SK-N-SH (cell line): ENCODE results near the gene TIMM17A. TPM values are rescaled to one million over a fixed set of nuclear protein-coding genes. Genes with fewer than 3 reads are reported as not detected.

Experiments used
- CTCF ChIA-PET: fragments of 300-600, 350-600 bp; formaldehyde crosslinking; extraction: SDS; loops from one replicate; lab custom pipeline; 2021; lab: Yijun Ruan, JAX
- POLR2A ChIA-PET: fragments of 350-600 bp; sonication (Branson Sonifier 250); formaldehyde crosslinking; extraction: SDS; loops from one replicate; lab custom pipeline; 2020; ENCODE audit warnings: antibody characterized with exemption, inconsistent platforms; lab: Yijun Ruan, JAX
- DNase-seq: peaks from one replicate; pipeline ENCODE4 v3.0.0; 2012
- H2AFZ ChIP-seq: fragments of 200-600 bp; sonication (generic); 2 replicates; pipeline ENCODE4 v1.8.1; 2016; ENCODE audit warnings: antibody characterized with exemption, mild to moderate bottlenecking, low read depth
- H3F3A ChIP-seq: fragments of 200-600 bp; sonication (generic); replicated peaks from 2 replicates; pipeline ENCODE3; 2016; ENCODE audit warnings: antibody characterized with exemption, mild to moderate bottlenecking; ENCODE audit not compliant: insufficient read depth
- H3K27ac ChIP-seq, 2 experiments: fragments of 200-500 bp in 1 of 2; fragments of 200-600 bp in 1 of 2; sonication (Bioruptor generic) in 1 of 2; sonication (generic), shearing (Covaris generic) in 1 of 2; 2 replicates each; pipeline versions ENCODE4 v1.5.1 to v1.6.1; 2014 to 2016; ENCODE audit warnings: low read depth in 2 of 2, inconsistent platforms in 1 of 2, low read length in 1 of 2, mild to moderate bottlenecking in 1 of 2, mixed read lengths in 1 of 2
- H3K27me3 ChIP-seq: fragments of 200-600 bp; sonication (generic), shearing (Covaris generic); 2 replicates; pipeline ENCODE4 v1.6.1; 2016; ENCODE audit warnings: mixed run types; ENCODE audit not compliant: insufficient read depth
- H3K36me3 ChIP-seq, 2 experiments: fragments of 200-500 bp in 1 of 2; fragments of 200-600 bp in 1 of 2; sonication (Bioruptor generic) in 1 of 2; sonication (generic) in 1 of 2; replicated peaks in 1 of 2; 2 replicates each; pipeline versions ENCODE3 to v1.5.1; 2014 to 2016; ENCODE audit warnings: low read length in 1 of 2, mild to moderate bottlenecking in 1 of 2; ENCODE audit not compliant: insufficient read depth in 2 of 2, control insufficient read depth in 1 of 2
- H3K4me1 ChIP-seq, 2 experiments: fragments of 200-500 bp in 1 of 2; fragments of 200-600 bp in 1 of 2; sonication (Bioruptor generic) in 1 of 2; sonication (generic), shearing (Covaris generic) in 1 of 2; 2 replicates each; pipeline versions ENCODE4 v1.5.1 to v1.6.1; 2014 to 2016; ENCODE audit warnings: low read depth in 1 of 2, low read length in 1 of 2, mixed run types in 1 of 2; ENCODE audit not compliant: insufficient read depth in 2 of 2, control insufficient read depth in 1 of 2
- H3K4me2 ChIP-seq: fragments of 200-600 bp; sonication (generic), shearing (Covaris generic); 2 replicates; pipeline ENCODE4 v1.6.1; 2017; ENCODE audit warnings: mixed run types
- H3K4me3 ChIP-seq, 2 experiments: fragments of 200-500 bp in 1 of 2; fragments of 200-600 bp in 1 of 2; sonication (Bioruptor generic) in 1 of 2; sonication (generic), shearing (Covaris generic) in 1 of 2; 2 replicates each; pipeline versions ENCODE4 v1.5.1 to v1.8.1; 2014 to 2016; ENCODE audit warnings: low read depth in 2 of 2, inconsistent platforms in 1 of 2, low read length in 1 of 2, mild to moderate bottlenecking in 1 of 2, mixed read lengths in 1 of 2, moderate library complexity in 1 of 2
- H3K79me2 ChIP-seq: fragments of 200-600 bp; sonication (generic); 2 replicates; pipeline ENCODE4 v1.8.1; 2017; ENCODE audit warnings: mild to moderate bottlenecking; ENCODE audit not compliant: insufficient read depth
- H3K9ac ChIP-seq: fragments of 200-600 bp; sonication (generic); 2 replicates; pipeline ENCODE4 v1.6.1; 2017; ENCODE audit warnings: mixed run types
- H3K9me2 ChIP-seq: fragments of 200-600 bp; sonication (generic); 2 replicates; pipeline ENCODE4 v1.6.1; 2017; ENCODE audit warnings: mixed run types
- H3K9me3 ChIP-seq: fragments of 200-600 bp; sonication (generic); 2 replicates; pipeline ENCODE4 v1.6.1; 2017; ENCODE audit warnings: mixed run types, mild to moderate bottlenecking, moderate library complexity
- H4K20me1 ChIP-seq: fragments of 200-600 bp; sonication (generic); 2 replicates; pipeline ENCODE4 v1.6.1; 2017; ENCODE audit warnings: mild to moderate bottlenecking, mixed run types; ENCODE audit not compliant: insufficient read depth
- EP300 ChIP-seq, 2 experiments: IDR thresholded peaks; 2 replicates each; pipeline versions ENCODE4 v1.4.0 to v1.6.1; 2012; ENCODE audit warnings: borderline replicate concordance in 1 of 2, low read depth in 1 of 2, low read length in 1 of 2
- FOXJ3 ChIP-seq: sonication (generic); formaldehyde crosslinking; IDR thresholded peaks from 2 replicates; pipeline ENCODE4 v1.5.1; 2020; ENCODE audit warnings: mild to moderate bottlenecking, missing genetic modification reagents
- FOXM1 ChIP-seq: IDR thresholded peaks from 2 replicates; pipeline ENCODE4 v1.4.0; 2012; ENCODE audit warnings: low read depth, mild to moderate bottlenecking
- MAX ChIP-seq: IDR thresholded peaks from 2 replicates; pipeline ENCODE4 v1.4.0; 2012; ENCODE audit warnings: low read depth
- MXI1 ChIP-seq: IDR thresholded peaks from 2 replicates; pipeline ENCODE4 v1.6.1; 2012; ENCODE audit warnings: mild to moderate bottlenecking, low read depth, low read length, improper control_type of control experiment
- NRF1 ChIP-seq: IDR thresholded peaks from 2 replicates; pipeline ENCODE4 v1.6.1; 2012; ENCODE audit warnings: low read depth, mild to moderate bottlenecking, low read length
- POLR2AphosphoS5 ChIP-seq: IDR thresholded peaks from 2 replicates; pipeline ENCODE4 v1.6.1; 2012; ENCODE audit warnings: low read depth, low read length
- RAD21 ChIP-seq: IDR thresholded peaks from 2 replicates; pipeline ENCODE4 v1.6.1; 2012; ENCODE audit warnings: mild to moderate bottlenecking, low read length
- RFX5 ChIP-seq: IDR thresholded peaks from 2 replicates; pipeline ENCODE4 v1.6.1; 2012; ENCODE audit warnings: mild to moderate bottlenecking, improper control_type of control experiment, low read length
- YY1 ChIP-seq: IDR thresholded peaks from 2 replicates; pipeline ENCODE4 v1.4.0; 2012; ENCODE audit warnings: low read depth, mild to moderate bottlenecking
- WGBS: methylation state at CpG from one replicate; pipeline ENCODE4 v1.1.6; 2017; ENCODE audit warnings: low lambda C conversion rate; 5-methylcytosine and 5-hydroxymethylcytosine counted together
- polyA plus RNA-seq, 3 experiments: library from polyadenylated mRNA; depleted of rRNA; stranded (reverse); fragments of >200 nt; gene quantifications; 2 replicates each; pipeline ENCODE4 v1.2.3, GENCODE V29; 2012

The TIMM17A gene
- polyA plus RNA-seq, 1 of the 3 experiments (the other 2 are of a cell fraction): 33.6 TPM

- Histone ChIP-seq H3K4me1 (peaks cover 6 to 9% of the 10 kb centered on the region in 2 experiments), H3K4me3 (no peak overlapping the region), H3K9me2 (no peaks in the 10 kb centered on the region), H4K20me1 (no peaks in the 10 kb centered on the region), H3K9ac (no peak overlapping the region), H3K79me2 (no peaks in the 10 kb centered on the region), H3K4me2 (no peak overlapping the region), H3F3A (peaks cover 6% of the 10 kb centered on the region), H3K36me3 (no peaks in the 10 kb centered on the region), H3K27ac (no peak overlapping the region)
- 73% methylated on average over 4 of the region's 4 CpGs for WGBS
- ChIA-PET POLR2A (no interaction called here), CTCF (interaction anchor here (0.8 to 4.1 kb wide), 2 partner anchors 16 to 400 kb away, joined by 3 to 26 read pairs; no protein-coding TSS in a partner anchor)
- DNase-seq: no peak
- no peak for TF ChIP-seq FOXM1
- TF ChIP-seq FOXJ3 (CRISPR knock-in tag): no peak
- no peak for TF ChIP-seq MAX
- no peak for TF ChIP-seq YY1
- TF ChIP-seq, all 33 proteins: peak for 0
- Histone ChIP-seq H2AFZ (no peak overlapping the region), H3K9me3 (no peaks in the 10 kb centered on the region), H3K27me3 (no peaks in the 10 kb centered on the region)
Measured at GRCh38 chr1:201911826-201912571, 43.3 kb upstream of the TIMM17A start.

- no peak for DNase-seq
- ChIA-PET CTCF (interaction anchor here (0.8 to 4.1 kb wide), 3 partner anchors 17 to 401 kb away, joined by 3 to 26 read pairs (median 5); no protein-coding TSS in a partner anchor), POLR2A (no interaction called here)
- no peaks in the 10 kb centered on the region for H4K20me1 ChIP-seq
- H2AFZ ChIP-seq: no peak overlapping the region
- H3K27ac ChIP-seq: no peak overlapping the region
- 78% methylated on average over 5 of the region's 5 CpGs for WGBS
- H3K36me3 ChIP-seq: no peaks in the 10 kb centered on the region
- H3F3A ChIP-seq: peaks cover 13% of the 10 kb centered on the region
- no peaks in the 10 kb centered on the region for H3K27me3 ChIP-seq
- TF ChIP-seq NRF1 (no peak), RFX5 (no peak), POLR2AphosphoS5 (no peak)
- H3K9me2 ChIP-seq: no peaks in the 10 kb centered on the region
- no peak overlapping the region for H3K4me2 ChIP-seq
- H3K9me3 ChIP-seq: no peaks in the 10 kb centered on the region
- H3K4me1 ChIP-seq: peaks cover 14 to 17% of the 10 kb centered on the region in 2 experiments
- no peak overlapping the region for H3K9ac ChIP-seq
- no peaks in the 10 kb centered on the region for H3K79me2 ChIP-seq
- H3K4me3 ChIP-seq: no peak overlapping the region
Measured at GRCh38 chr1:201912832-201913231, 42.5 kb upstream of the TIMM17A start.

- Histone ChIP-seq H3K9me3 (no peaks in the 10 kb centered on the region), H3K4me1 (peaks cover 16 to 18% of the 10 kb centered on the region in 2 experiments), H3K4me3 (no peak overlapping the region), H3K9me2 (no peaks in the 10 kb centered on the region), H3K27ac (no peak overlapping the region), H3K79me2 (no peaks in the 10 kb centered on the region), H3K4me2 (no peak overlapping the region), H2AFZ (no peak overlapping the region), H3K9ac (no peak overlapping the region), H4K20me1 (no peaks in the 10 kb centered on the region), H3K27me3 (no peaks in the 10 kb centered on the region), H3K36me3 (no peaks in the 10 kb centered on the region), H3F3A (peaks cover 13% of the 10 kb centered on the region)
- ChIA-PET POLR2A (no interaction called here), CTCF (interaction anchor here (0.8 to 4.1 kb wide), 3 partner anchors 19 to 181 kb away, joined by 3 to 26 read pairs (median 3); no protein-coding TSS in a partner anchor)
- WGBS: 79% methylated on average over 14 of the region's 14 CpGs
- TF ChIP-seq RAD21: no peak
- no peak for TF ChIP-seq EP300 (IDR thresholded peaks at IDR 0.05; ENCODE audit: borderline replicate concordance in 1 of 2, low read depth in 1 of 2, low read length in 1 of 2)
- TF ChIP-seq MXI1: no peak
- no peak for DNase-seq
Measured at GRCh38 chr1:201914456-201915235, 40.7 kb upstream of the TIMM17A start.
